ENCODE measurements around the gene RBM47. TPM values are rescaled to one million over a fixed set of nuclear protein-coding genes. Genes with fewer than 3 reads are reported as not detected.
A peak's percentile ranks its signal among the peaks of the same experiment; 100 is the strongest.

RBM47 gene
- total and polyA plus RNA-seq, 9 of the 15 experiments (the other 6 are each of a cell fraction or from before 2014, with no cell fraction given), result 1.4 to 6.4 (median 3.3) TPM

DNA sequence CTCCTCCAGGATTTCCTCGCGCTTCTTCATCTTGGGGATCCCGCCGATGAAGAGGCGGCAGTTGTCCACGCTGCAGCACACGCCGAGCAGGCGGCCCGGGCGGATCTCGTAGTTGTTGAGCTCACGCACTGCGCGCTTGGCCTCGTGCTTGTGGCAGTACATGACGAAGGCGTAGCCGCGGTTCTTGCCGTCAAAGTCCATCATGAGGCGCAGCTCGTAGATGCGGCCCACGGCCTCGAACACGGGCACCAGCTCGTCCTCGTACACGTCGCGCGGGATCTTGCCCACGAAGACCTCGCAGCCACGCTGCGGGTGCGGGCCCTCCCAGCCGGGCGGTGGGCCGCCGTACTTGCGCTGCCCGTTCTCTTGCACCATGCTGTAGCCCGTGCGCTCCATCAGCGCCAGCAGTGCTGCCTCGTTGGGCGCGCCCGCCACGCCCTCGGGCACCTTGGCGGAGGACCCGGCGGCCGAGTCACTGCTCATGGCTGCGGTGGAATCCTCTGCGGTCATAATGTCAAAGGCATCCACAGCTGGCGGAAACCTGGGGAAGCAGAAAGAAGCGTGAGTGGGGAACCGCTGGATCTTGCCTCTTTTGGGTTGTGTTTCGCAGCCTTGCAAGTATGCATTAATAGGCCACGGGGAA is 191.2 kb downstream of the RBM47 start:
- in situ Hi-C loops (cut with MboI) (no loop called here), intact Hi-C loops (cut with micrococcal nuclease) (no loop called here)
- ChIA-PET POLR2A (interaction anchor here (0.6 to 1.2 kb wide), 3 partner anchors 8 to 47 kb away, joined by 3 to 4 read pairs (median 4); no protein-coding TSS in a partner anchor), CTCF (ENCODE audit: low intra/inter-chr PET ratio) (no interaction called here)
- FAIRE-seq (no peak), ATAC-seq (no peak), DNase-seq (ENCODE audit: extremely low read depth in 1 of 4, low spot score in 3 of 4) (no peak)
- Histone ChIP-seq H3K79me2 (ENCODE audit: control insufficient read depth, insufficient read depth, low read length) (no peaks in the 10 kb centered on the region), H3K36me3 (ENCODE audit: control insufficient read depth, insufficient read depth, low read length) (0 out of 3 replicates have a peak, but pooled peaks cover 3% of the 10 kb centered on the region), H3K4me3 (no peak overlapping the region), H3K4me2 (ENCODE audit: insufficient read depth, low read length) (no peak overlapping the region), H3K4me1 (replicated peaks in 1 of 2; ENCODE audit: control insufficient read depth in 2 of 2, insufficient read depth in 2 of 2, low read length in 2 of 2) (peaks cover 0 to 7% of the 10 kb centered on the region in 2 experiments; a peak in 2 of 5 replicates), H2AFZ (ENCODE audit: low read depth, low read length) (no peak overlapping the region), H3K9ac (ENCODE audit: insufficient read depth in 1 of 2, low read depth in 2 of 2, low read length in 2 of 2) (no peak overlapping the region), H3K27ac (ENCODE audit: extremely low read depth, low read depth, low read length) (no peak overlapping the region), H4K20me1 (replicated peaks; ENCODE audit: control insufficient read depth, insufficient read depth, low read length) (no peaks in the 10 kb centered on the region), H3K9me3 (replicated peaks; ENCODE audit: control insufficient read depth, insufficient read depth, low read depth, low read length) (no peaks in the 10 kb centered on the region), H3K27me3 (ENCODE audit: control insufficient read depth in 2 of 2, insufficient read depth in 2 of 2, low read length in 2 of 2) (no peaks in the 10 kb centered on the region), H3K9me1 (ENCODE audit: control insufficient read depth, insufficient read depth, low read length) (no peaks in the 10 kb centered on the region)
- TF ChIP-seq, protein P1, sequence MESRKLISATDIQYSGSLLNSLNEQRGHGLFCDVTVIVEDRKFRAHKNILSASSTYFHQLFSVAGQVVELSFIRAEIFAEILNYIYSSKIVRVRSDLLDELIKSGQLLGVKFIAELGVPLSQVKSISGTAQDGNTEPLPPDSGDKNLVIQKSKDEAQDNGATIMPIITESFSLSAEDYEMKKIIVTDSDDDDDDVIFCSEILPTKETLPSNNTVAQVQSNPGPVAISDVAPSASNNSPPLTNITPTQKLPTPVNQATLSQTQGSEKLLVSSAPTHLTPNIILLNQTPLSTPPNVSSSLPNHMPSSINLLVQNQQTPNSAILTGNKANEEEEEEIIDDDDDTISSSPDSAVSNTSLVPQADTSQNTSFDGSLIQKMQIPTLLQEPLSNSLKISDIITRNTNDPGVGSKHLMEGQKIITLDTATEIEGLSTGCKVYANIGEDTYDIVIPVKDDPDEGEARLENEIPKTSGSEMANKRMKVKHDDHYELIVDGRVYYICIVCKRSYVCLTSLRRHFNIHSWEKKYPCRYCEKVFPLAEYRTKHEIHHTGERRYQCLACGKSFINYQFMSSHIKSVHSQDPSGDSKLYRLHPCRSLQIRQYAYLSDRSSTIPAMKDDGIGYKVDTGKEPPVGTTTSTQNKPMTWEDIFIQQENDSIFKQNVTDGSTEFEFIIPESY (CRISPR knock-in tag; IDR thresholded peaks at IDR 0.05), result 0 out of 2 replicates have a peak, but pooled peaks have one; percentile 45
- TF ChIP-seq RFX5 (IDR thresholded peaks at IDR 0.05; ENCODE audit: low read depth, low read length) (no peak), CBFB (CRISPR knock-in tag; IDR thresholded peaks at IDR 0.05) (no peak)
- BruUV-seq (replicated peaks), result no TSS peak
- 91% methylated on average over 51 of the region's 64 CpGs for WGBS (ENCODE audit: insufficient coverage, low coverage, missing lambda C conversion rate)
